K562 (cell line): ENCODE results near the gene SRC. TPM values are rescaled to one million over a fixed set of nuclear protein-coding genes. Genes with fewer than 3 reads are reported as not detected.

Experiments
- CREB5 ChIP-seq: fragments of 250-450 bp; sonication (Bioruptor Pico); IDR thresholded peaks from 2 replicates; pipeline ENCODE4 v1.5.0; 2020; ENCODE audit warnings: mild to moderate bottlenecking
- CREM ChIP-seq: IDR thresholded peaks from 2 replicates; pipeline ENCODE4 v1.6.1; 2014; ENCODE audit warnings: antibody characterized with exemption, low read depth
- DDX20 ChIP-seq: fragments of 450-650 bp; IDR thresholded peaks from 2 replicates; pipeline ENCODE4 v1.6.1; 2016; ENCODE audit warnings: missing genetic modification characterization, low read depth, mild to moderate bottlenecking, missing compliant biosample characterization, moderate library complexity
- ETV5 ChIP-seq: sonication (generic); formaldehyde crosslinking; IDR thresholded peaks from 2 replicates; pipeline ENCODE4 v1.4.0; 2020; ENCODE audit warnings: low read depth, mild to moderate bottlenecking, missing genetic modification reagents
- HIVEP1 ChIP-seq: fragments of 250-450 bp; sonication (Bioruptor Pico); IDR thresholded peaks from 2 replicates; pipeline ENCODE4 v1.4.0; 2020; ENCODE audit warnings: mild to moderate bottlenecking
- PHB ChIP-seq: fragments of 250-450 bp; sonication (Bioruptor Pico); IDR thresholded peaks from 2 replicates; pipeline ENCODE4 v1.5.0; 2021
- PPARD ChIP-seq: fragments of 250-450 bp; sonication (Bioruptor Pico); IDR thresholded peaks from 2 replicates; pipeline ENCODE4 v1.8.0; 2022; ENCODE audit warnings: inconsistent platforms, mild to moderate bottlenecking, moderate library complexity
- PTRF ChIP-seq: fragments of 450-650 bp; IDR thresholded peaks from 2 replicates; pipeline ENCODE4 v1.6.1; 2016; ENCODE audit warnings: mild to moderate bottlenecking, missing genetic modification characterization, missing compliant biosample characterization
- SMARCA5 ChIP-seq: fragments of 450-650 bp; IDR thresholded peaks from 2 replicates; pipeline ENCODE4 v1.6.1; 2016
- SRSF1 ChIP-seq: fragments of 200-400 bp; formaldehyde crosslinking; IDR thresholded peaks from 2 replicates; pipeline ENCODE4 v1.6.1; 2017; ENCODE audit warnings: mild to moderate bottlenecking, low read depth, low read length, moderate library complexity
- TSHZ1 ChIP-seq: fragments of 250-450 bp; sonication (Bioruptor Pico); IDR thresholded peaks from 2 replicates; pipeline ENCODE4 v1.4.0; 2020; ENCODE audit warnings: mild to moderate bottlenecking, moderate library complexity
- ZBTB12 ChIP-seq: fragments of 250-450 bp; sonication (Bioruptor Pico); IDR thresholded peaks from 2 replicates; pipeline ENCODE4 v1.4.0; 2020
- ZBTB9 ChIP-seq: fragments of 450-650 bp; formaldehyde crosslinking; IDR thresholded peaks from 2 replicates; pipeline ENCODE4 v1.4.0; 2020; ENCODE audit warnings: mild to moderate bottlenecking, moderate library complexity
- ZNF165 ChIP-seq: fragments of 250-450 bp; sonication (Bioruptor Pico); IDR thresholded peaks from 2 replicates; pipeline ENCODE4 v1.4.0; 2020; ENCODE audit warnings: borderline replicate concordance
- ZNF347 ChIP-seq: fragments of 450-650 bp; formaldehyde crosslinking; IDR thresholded peaks from 2 replicates; pipeline ENCODE4 v1.4.0; 2020; ENCODE audit warnings: low read depth, mild to moderate bottlenecking, moderate library complexity
- ZNF445 ChIP-seq: fragments of 250-450 bp; sonication (Bioruptor Pico); IDR thresholded peaks from 2 replicates; pipeline ENCODE4 v1.4.0; 2020; ENCODE audit warnings: low read depth, mild to moderate bottlenecking, moderate library complexity
- ZNF583 ChIP-seq: fragments of 250-450 bp; sonication (Bioruptor Pico); IDR thresholded peaks from 2 replicates; pipeline ENCODE4 v1.4.0; 2020
- ZNF592 ChIP-seq: fragments of 450-650 bp; IDR thresholded peaks from 2 replicates; pipeline ENCODE4 v1.6.1; 2017; ENCODE audit warnings: antibody characterized with exemption, mild to moderate bottlenecking
- polyA plus RNA-seq, 8 experiments: library from polyadenylated mRNA; depleted of rRNA in 4 of 8; stranded (reverse) in 5 of 8; unstranded in 3 of 8; fragments of >200 nt; fragmentation: Nextera tagmentation in 2 of 8; fragmentation: Illumina TruSeq in 1 of 8; extraction: Ambion mirVana in 2 of 8; extraction: Trizol in 1 of 8; gene quantifications; 2 replicates each; pipeline versions ENCODE4 v1.2.1 to v1.2.3, GENCODE V29; 2011 to 2014; ENCODE audit warnings: inconsistent platforms in 1 of 8, missing spikeins in 1 of 8
- total RNA-seq, 7 experiments: library from RNA; depleted of rRNA in 6 of 7; stranded (reverse); fragments of >200 nt in 6 of 7; fragmentation: Illumina TruSeq in 2 of 7; extraction: Trizol in 2 of 7; gene quantifications; 2 replicates each; pipeline versions ENCODE4 v1.2.1 to v1.2.3, GENCODE V29; 2011 to 2021; ENCODE audit warnings: low replicate concordance in 1 of 7

SRC gene
- total and polyA plus RNA-seq, 9 of the 15 experiments (the other 6 are each of a cell fraction or from before 2014, with no cell fraction given) = 0.06 to 8.5 (median 3.1) TPM

- TF ChIP-seq ZBTB12 (CRISPR knock-in tag) = 0 out of 2 replicates have a peak, but pooled peaks have one; percentile 31
- TF ChIP-seq PPARD (CRISPR knock-in tag) = no peak
- TF ChIP-seq SMARCA5 = 0 out of 2 replicates have a peak, but pooled peaks have one; percentile 25
- no peak for TF ChIP-seq ZNF347 (CRISPR knock-in tag)
- no peak for TF ChIP-seq PHB
- no peak for TF ChIP-seq CREB5 (CRISPR knock-in tag)
- TF ChIP-seq CREM = no peak
- TF ChIP-seq SRSF1 = no peak
- peak; percentile 61; the same call in 1 of the 2 replicates for TF ChIP-seq TSHZ1 (CRISPR knock-in tag)
- TF ChIP-seq ETV5 = no peak
- TF ChIP-seq ZBTB9 (CRISPR knock-in tag) = peak; percentile 64; the same call in 1 of the 2 replicates
- TF ChIP-seq ZNF592 = peak; percentile 90
- TF ChIP-seq PTRF = peak; percentile 76
- TF ChIP-seq HIVEP1 (CRISPR knock-in tag) = peak; percentile 62; the same call in 1 of the 2 replicates
- TF ChIP-seq ZNF445 (CRISPR knock-in tag) = peak; percentile 44; the same call in 1 of the 2 replicates
- peak; percentile 83 for TF ChIP-seq ZNF583 (CRISPR knock-in tag)
- 0 out of 2 replicates have a peak, but pooled peaks have one; percentile 43 for TF ChIP-seq ZNF165
- TF ChIP-seq DDX20 = 0 out of 2 replicates have a peak, but pooled peaks have one; percentile 49
Observed at GRCh38 chr20:37378420-37378784, 32.5 kb downstream of the SRC start (continued).
